Measurements from ENCODE around the gene TASOR2. TPM values are rescaled to one million over a fixed set of nuclear protein-coding genes. Genes with fewer than 3 reads are reported as not detected.

The TASOR2 gene
- total RNA-seq, 6 experiments from 2014 or later = 59.9 to 72.2 (median 62.1) TPM

GRCh38 chr10:5685764-5686240, 1.2 kb downstream of the TASOR2 start:
- Mint-ChIP-seq H3K27me3 (ENCODE audit: insufficient read depth) (no peaks in the 10 kb centered on the region), H3K9me3 (no peaks in the 10 kb centered on the region), H3K27ac (peak overlapping the region; percentile 96), H3K4me1 (ENCODE audit: low read depth) (peaks cover 40% of the 10 kb centered on the region), H3K4me3 (peak overlapping the region; percentile 100), H3K36me3 (ENCODE audit: low read depth) (peaks cover 12% of the 10 kb centered on the region)
- TF ChIP-seq CTCF (IDR thresholded peaks at IDR 0.05) = no peak; the same call in 1 of the 2 replicates
- DNase-seq = no peak

GRCh38 chr10:5688587-5688986, 3.9 kb downstream of the TASOR2 start:
- Mint-ChIP-seq H3K4me3 (no peak overlapping the region), H3K27me3 (ENCODE audit: insufficient read depth) (no peaks in the 10 kb centered on the region), H3K27ac (no peak overlapping the region), H3K36me3 (ENCODE audit: low read depth) (peaks cover 12% of the 10 kb centered on the region), H3K4me1 (ENCODE audit: low read depth) (peaks cover 60% of the 10 kb centered on the region), H3K9me3 (no peaks in the 10 kb centered on the region)
- no peak for TF ChIP-seq CTCF (IDR thresholded peaks at IDR 0.05)
- DNase-seq = no peak

- H3K27me3 Mint-ChIP-seq (ENCODE audit: insufficient read depth) = no peaks in the 10 kb centered on the region
- peaks cover 4% of the 10 kb centered on the region; the same call in 1 of the 2 replicates for H3K36me3 Mint-ChIP-seq (ENCODE audit: low read depth)
- TF ChIP-seq CTCF (IDR thresholded peaks at IDR 0.05) = no peak
- H3K27ac Mint-ChIP-seq = no peak overlapping the region
- no peaks in the 10 kb centered on the region for H3K9me3 Mint-ChIP-seq
- H3K4me1 Mint-ChIP-seq (ENCODE audit: low read depth) = peaks cover 57% of the 10 kb centered on the region
- no peak overlapping the region for H3K4me3 Mint-ChIP-seq
- no peak for DNase-seq
These were observed 7.1 kb downstream of the TASOR2 start for GRCh38 chr10:5691786-5692185.

- TF ChIP-seq CTCF (IDR thresholded peaks at IDR 0.05) = no peak
These were observed 8.1 kb downstream of the TASOR2 start for GRCh38 chr10:5692461-5693358.

GRCh38 chr10:5694573-5694972, 9.9 kb downstream of the TASOR2 start:
- Mint-ChIP-seq H3K27me3 (ENCODE audit: insufficient read depth) (no peaks in the 10 kb centered on the region), H3K4me1 (ENCODE audit: low read depth) (peaks cover 38% of the 10 kb centered on the region), H3K27ac (no peak overlapping the region), H3K9me3 (no peaks in the 10 kb centered on the region), H3K4me3 (no peak overlapping the region), H3K36me3 (ENCODE audit: low read depth) (no peaks in the 10 kb centered on the region)
- TF ChIP-seq CTCF (IDR thresholded peaks at IDR 0.05) = no peak
- no peak for DNase-seq

More at GRCh38 chr10:5692461-5693358, 8.1 kb downstream of the TASOR2 start:
- DNase-seq = no peak
- H3K27me3 Mint-ChIP-seq (ENCODE audit: insufficient read depth) = no peaks in the 10 kb centered on the region
- H3K27ac Mint-ChIP-seq = peak overlapping the region; percentile 42; the same call in 1 of the 2 replicates
- H3K4me3 Mint-ChIP-seq = peak overlapping the region; percentile 11; the same call in 1 of the 2 replicates
- H3K36me3 Mint-ChIP-seq (ENCODE audit: low read depth) = peaks cover 4% of the 10 kb centered on the region; the same call in 1 of the 2 replicates
- peaks cover 49% of the 10 kb centered on the region for H3K4me1 Mint-ChIP-seq (ENCODE audit: low read depth)
- no peaks in the 10 kb centered on the region for H3K9me3 Mint-ChIP-seq
